ENCODE measurements around the gene ZDHHC3.

DNA sequence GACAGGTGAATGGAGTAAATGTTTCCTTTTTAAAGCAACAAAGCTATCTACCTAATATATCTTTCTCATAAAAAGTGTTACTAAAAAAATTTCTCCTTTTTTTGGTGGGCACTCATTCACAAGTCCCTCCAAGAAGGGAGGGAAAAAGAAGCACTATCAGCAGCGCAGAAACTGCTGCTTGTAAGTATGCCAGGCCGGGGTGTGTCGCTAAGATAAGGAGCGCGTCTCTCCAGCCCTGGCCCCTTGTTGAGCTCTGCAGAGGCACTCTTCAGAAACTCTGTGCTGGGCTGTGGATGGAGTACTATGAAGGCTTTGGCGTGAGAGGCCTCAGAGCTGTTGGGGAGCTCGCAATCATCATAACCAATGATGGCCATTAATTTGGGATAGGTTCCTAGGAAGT is 49.1 kb downstream of the ZDHHC3 start:
- TF ChIP-seq, protein P1, sequence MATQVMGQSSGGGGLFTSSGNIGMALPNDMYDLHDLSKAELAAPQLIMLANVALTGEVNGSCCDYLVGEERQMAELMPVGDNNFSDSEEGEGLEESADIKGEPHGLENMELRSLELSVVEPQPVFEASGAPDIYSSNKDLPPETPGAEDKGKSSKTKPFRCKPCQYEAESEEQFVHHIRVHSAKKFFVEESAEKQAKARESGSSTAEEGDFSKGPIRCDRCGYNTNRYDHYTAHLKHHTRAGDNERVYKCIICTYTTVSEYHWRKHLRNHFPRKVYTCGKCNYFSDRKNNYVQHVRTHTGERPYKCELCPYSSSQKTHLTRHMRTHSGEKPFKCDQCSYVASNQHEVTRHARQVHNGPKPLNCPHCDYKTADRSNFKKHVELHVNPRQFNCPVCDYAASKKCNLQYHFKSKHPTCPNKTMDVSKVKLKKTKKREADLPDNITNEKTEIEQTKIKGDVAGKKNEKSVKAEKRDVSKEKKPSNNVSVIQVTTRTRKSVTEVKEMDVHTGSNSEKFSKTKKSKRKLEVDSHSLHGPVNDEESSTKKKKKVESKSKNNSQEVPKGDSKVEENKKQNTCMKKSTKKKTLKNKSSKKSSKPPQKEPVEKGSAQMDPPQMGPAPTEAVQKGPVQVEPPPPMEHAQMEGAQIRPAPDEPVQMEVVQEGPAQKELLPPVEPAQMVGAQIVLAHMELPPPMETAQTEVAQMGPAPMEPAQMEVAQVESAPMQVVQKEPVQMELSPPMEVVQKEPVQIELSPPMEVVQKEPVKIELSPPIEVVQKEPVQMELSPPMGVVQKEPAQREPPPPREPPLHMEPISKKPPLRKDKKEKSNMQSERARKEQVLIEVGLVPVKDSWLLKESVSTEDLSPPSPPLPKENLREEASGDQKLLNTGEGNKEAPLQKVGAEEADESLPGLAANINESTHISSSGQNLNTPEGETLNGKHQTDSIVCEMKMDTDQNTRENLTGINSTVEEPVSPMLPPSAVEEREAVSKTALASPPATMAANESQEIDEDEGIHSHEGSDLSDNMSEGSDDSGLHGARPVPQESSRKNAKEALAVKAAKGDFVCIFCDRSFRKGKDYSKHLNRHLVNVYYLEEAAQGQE (IDR thresholded peaks at IDR 0.05; ENCODE audit: low read depth): no peak
- no peak for TF ChIP-seq CEBPB (IDR thresholded peaks at IDR 0.05)
- TF ChIP-seq TAF1 (IDR thresholded peaks at IDR 0.05; ENCODE audit: low read depth): no peak
- TF ChIP-seq YY1 (IDR thresholded peaks at IDR 0.05; ENCODE audit: low read depth): no peak
- TF ChIP-seq EP300 (IDR thresholded peaks at IDR 0.05; ENCODE audit: borderline replicate concordance): no peak
- no peak for TF ChIP-seq CREB1 (IDR thresholded peaks at IDR 0.05; ENCODE audit: low read depth)
- TF ChIP-seq, protein P2, sequence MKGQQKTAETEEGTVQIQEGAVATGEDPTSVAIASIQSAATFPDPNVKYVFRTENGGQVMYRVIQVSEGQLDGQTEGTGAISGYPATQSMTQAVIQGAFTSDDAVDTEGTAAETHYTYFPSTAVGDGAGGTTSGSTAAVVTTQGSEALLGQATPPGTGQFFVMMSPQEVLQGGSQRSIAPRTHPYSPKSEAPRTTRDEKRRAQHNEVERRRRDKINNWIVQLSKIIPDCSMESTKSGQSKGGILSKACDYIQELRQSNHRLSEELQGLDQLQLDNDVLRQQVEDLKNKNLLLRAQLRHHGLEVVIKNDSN (IDR thresholded peaks at IDR 0.05): no peak
- no peak for TF ChIP-seq TEAD4 (IDR thresholded peaks at IDR 0.05)
- TF ChIP-seq EGR1 (IDR thresholded peaks at IDR 0.05): no peak
- no peak for TF ChIP-seq ZBTB7A (IDR thresholded peaks at IDR 0.05; ENCODE audit: low read depth)

All from Ishikawa (cell line).